K562 (cell line): Measurements from ENCODE around the gene PLAC1. TPM values are rescaled to one million over a fixed set of nuclear protein-coding genes. Genes with fewer than 3 reads are reported as not detected.

ENCODE experiments used
- ATAC-seq: fragments of 200-7000 bp; cut with Tn5 transposase; 3 replicates; pipeline ENCODE4 v1.9.1; 2020; ENCODE audit warnings: moderate library complexity
- BruUV-seq: library from RNA; stranded (reverse); fragments of 400-500 nt; replicated peaks from 2 replicates; lab custom pipeline; 2021; lab: Mats Ljungman, UMichigan
- CTCF ChIA-PET: fragments of 300-600 bp; formaldehyde crosslinking; extraction: SDS; loops from one replicate; lab custom pipeline; 2021; ENCODE audit warnings: low intra/inter-chr PET ratio; lab: Yijun Ruan, JAX
- POLR2A ChIA-PET: fragments of 300-600, 350-650 bp; sonication (Branson Sonifier 250); formaldehyde crosslinking; extraction: SDS; loops from one replicate; lab custom pipeline; 2021; ENCODE audit warnings: antibody characterized with exemption, inconsistent platforms; lab: Yijun Ruan, JAX
- DNase-seq, 4 experiments: peaks; one replicate each; pipeline versions ENCODE4 v3.0.0 to v3.0.0-alpha.2; 2011 to 2018; ENCODE audit warnings: low spot score in 3 of 4, mixed read lengths in 3 of 4; ENCODE audit errors: extremely low read depth in 1 of 4
- FAIRE-seq: peaks from 2 replicates; lab custom pipeline; 2011; peaks lifted over from hg19 to GRCh38; lab: Jason Lieb, UNC
- H2AFZ ChIP-seq: 2 replicates; pipeline ENCODE4 v1.6.0; 2011; ENCODE audit warnings: low read depth, low read length, control low read depth, inconsistent platforms
- H3K27ac ChIP-seq: fragments of 200-600 bp; 3 replicates; pipeline ENCODE4 v1.8.0; 2011; ENCODE audit warnings: low read depth, mild to moderate bottlenecking, control low read depth, inconsistent platforms, low read length, moderate library complexity, mixed read lengths; ENCODE audit errors: extremely low read depth
- H3K27me3 ChIP-seq, 2 experiments: fragments of 300-600 bp in 1 of 2; 2 replicates in 1 of 2; 3 replicates in 1 of 2; pipeline versions ENCODE4 v1.6.0 to v1.8.0; 2011; ENCODE audit warnings: inconsistent platforms in 2 of 2, low read length in 2 of 2, mild to moderate bottlenecking in 1 of 2, mixed read lengths in 1 of 2, moderate library complexity in 1 of 2; ENCODE audit not compliant: control insufficient read depth in 2 of 2, insufficient read depth in 2 of 2
- H3K36me3 ChIP-seq: fragments of 300-600 bp; 3 replicates; pipeline ENCODE4 v1.8.0; 2011; ENCODE audit warnings: mild to moderate bottlenecking, low read length, inconsistent platforms; ENCODE audit not compliant: control insufficient read depth, insufficient read depth
- H3K4me1 ChIP-seq, 2 experiments: fragments of 200-600 bp in 1 of 2; replicated peaks in 1 of 2; 2 replicates in 1 of 2; 3 replicates in 1 of 2; pipeline versions ENCODE4 v1.5.1 to v1.8.0; 2011; ENCODE audit warnings: inconsistent platforms in 2 of 2, low read length in 2 of 2, mild to moderate bottlenecking in 1 of 2, mixed read lengths in 1 of 2, moderate library complexity in 1 of 2; ENCODE audit not compliant: control insufficient read depth in 2 of 2, insufficient read depth in 2 of 2
- H3K4me2 ChIP-seq: 2 replicates; pipeline ENCODE4 v1.6.1; 2011; ENCODE audit warnings: low read length, control low read depth, inconsistent platforms, mixed read lengths; ENCODE audit not compliant: insufficient read depth
- H3K4me3 ChIP-seq: fragments of 200-600 bp; sonication (generic), shearing (Covaris generic); 2 replicates; pipeline ENCODE4 v1.5.1; 2016; ENCODE audit warnings: control low read depth, inconsistent platforms
- H3K79me2 ChIP-seq: fragments of 200-600 bp; 3 replicates; pipeline ENCODE4 v1.8.0; 2011; ENCODE audit warnings: low read length, inconsistent platforms; ENCODE audit not compliant: control insufficient read depth, insufficient read depth
- H3K9ac ChIP-seq, 2 experiments: 2 replicates each; pipeline versions ENCODE4 v1.6.0 to v1.6.1; 2011; ENCODE audit warnings: low read depth in 2 of 2, low read length in 2 of 2, control low read depth in 1 of 2, inconsistent platforms in 1 of 2, mild to moderate bottlenecking in 1 of 2, mixed read lengths in 1 of 2; ENCODE audit not compliant: insufficient read depth in 1 of 2
- H3K9me1 ChIP-seq: one replicate; pipeline ENCODE4 v1.6.0; 2011; ENCODE audit warnings: inconsistent platforms, mild to moderate bottlenecking, low read length, moderate library complexity; ENCODE audit not compliant: control insufficient read depth, insufficient read depth
- H3K9me3 ChIP-seq: replicated peaks from 2 replicates; pipeline ENCODE4 v1.5.1; 2011; ENCODE audit warnings: low read depth, low read length, inconsistent platforms; ENCODE audit not compliant: control insufficient read depth, insufficient read depth
- H4K20me1 ChIP-seq: replicated peaks from 2 replicates; pipeline ENCODE4 v1.6.1; 2011; ENCODE audit warnings: low read length, inconsistent platforms, mixed read lengths; ENCODE audit not compliant: control insufficient read depth, insufficient read depth
- OTX1 ChIP-seq: fragments of 450-650 bp; formaldehyde crosslinking; IDR thresholded peaks from 2 replicates; pipeline ENCODE4 v1.4.0; 2022; ENCODE audit warnings: mild to moderate bottlenecking
- POLR2H ChIP-seq: IDR thresholded peaks from 2 replicates; pipeline ENCODE4 v1.6.1; 2016; ENCODE audit warnings: missing genetic modification characterization, low read depth, mild to moderate bottlenecking, control low read depth, missing compliant biosample characterization, moderate library complexity
- SP1 ChIP-seq: sonication (generic); formaldehyde crosslinking; IDR thresholded peaks from 2 replicates; pipeline ENCODE4 v1.8.1; 2022; ENCODE audit warnings: mild to moderate bottlenecking, missing genetic modification reagents
- XRCC4 ChIP-seq: IDR thresholded peaks from one replicate; pipeline ENCODE4 v1.6.1; 2011; ENCODE audit not compliant: insufficient read depth, insufficient read length; ENCODE audit errors: extremely low read depth
- ZNF232 ChIP-seq: sonication (generic); formaldehyde crosslinking; IDR thresholded peaks from 2 replicates; pipeline ENCODE4 v1.8.0; 2022; ENCODE audit warnings: mild to moderate bottlenecking, missing genetic modification reagents
- ZNF274 ChIP-seq: IDR thresholded peaks from 2 replicates; pipeline ENCODE4 v1.6.1; 2011; ENCODE audit warnings: low read depth, mild to moderate bottlenecking, low read length, moderate library complexity, borderline replicate concordance
- ZNF561 ChIP-seq: fragments of 450-650 bp; formaldehyde crosslinking; conservative IDR thresholded peaks from 2 replicates; pipeline ENCODE4 v1.4.0; 2020; ENCODE audit warnings: mild to moderate bottlenecking, moderate library complexity
- ZNF778 ChIP-seq: fragments of 450-650 bp; formaldehyde crosslinking; IDR thresholded peaks from 2 replicates; pipeline ENCODE4 v1.4.0; 2020; ENCODE audit warnings: mild to moderate bottlenecking, moderate library complexity
- WGBS: fragments of 100-300 bp; shearing (Covaris generic); methylation state at CpG from one replicate; pipeline ENCODE4 v1.1.6; 2016; ENCODE audit warnings: low coverage, mixed read lengths; ENCODE audit not compliant: insufficient coverage; ENCODE audit errors: missing lambda C conversion rate; 5-methylcytosine and 5-hydroxymethylcytosine counted together
- in situ Hi-C: fragments of 300-500 bp; cut with MboI; formaldehyde crosslinking; loops from 4 replicates; pipeline ENCODE4 v1.15.0; 2018; ENCODE audit warnings: inconsistent platforms, mixed read lengths
- intact Hi-C: fragments of 100-400 bp; cut with micrococcal nuclease; formaldehyde crosslinking; loops from 2 replicates; pipeline ENCODE4 v1.14.2; 2022
- polyA plus RNA-seq, 8 experiments: library from polyadenylated mRNA; depleted of rRNA in 4 of 8; stranded (reverse) in 5 of 8; unstranded in 3 of 8; fragments of >200 nt; fragmentation: Nextera tagmentation in 2 of 8; fragmentation: Illumina TruSeq in 1 of 8; extraction: Ambion mirVana in 2 of 8; extraction: Trizol in 1 of 8; gene quantifications; 2 replicates each; pipeline versions ENCODE4 v1.2.1 to v1.2.3, GENCODE V29; 2011 to 2014; ENCODE audit warnings: inconsistent platforms in 1 of 8, missing spikeins in 1 of 8
- total RNA-seq, 7 experiments: library from RNA; depleted of rRNA in 6 of 7; stranded (reverse); fragments of >200 nt in 6 of 7; fragmentation: Illumina TruSeq in 2 of 7; extraction: Trizol in 2 of 7; gene quantifications; 2 replicates each; pipeline versions ENCODE4 v1.2.1 to v1.2.3, GENCODE V29; 2011 to 2021; ENCODE audit warnings: low replicate concordance in 1 of 7
- TF ChIP-seq, protein P1 (sequence below): fragments of 250-450 bp; sonication (Bioruptor Pico); IDR thresholded peaks from 2 replicates; pipeline ENCODE4 v1.8.0; 2022; ENCODE audit warnings: moderate library complexity, mild to moderate bottlenecking, inconsistent platforms
- TF ChIP-seq, protein P2 (sequence below): fragments of 450-650 bp; IDR thresholded peaks from 2 replicates; pipeline ENCODE4 v1.6.1; 2016; ENCODE audit warnings: antibody characterized with exemption
- TF ChIP-seq, protein P3 (sequence below): sonication (generic); formaldehyde crosslinking; IDR thresholded peaks from 2 replicates; pipeline ENCODE4 v1.8.0; 2022; ENCODE audit warnings: mild to moderate bottlenecking, missing genetic modification reagents

Gene PLAC1
- total and polyA plus RNA-seq, 9 of the 15 experiments (the other 6 are each of a cell fraction or from before 2014, with no cell fraction given), result 0.82 to 9.1 (median 1.7) TPM

DNA sequence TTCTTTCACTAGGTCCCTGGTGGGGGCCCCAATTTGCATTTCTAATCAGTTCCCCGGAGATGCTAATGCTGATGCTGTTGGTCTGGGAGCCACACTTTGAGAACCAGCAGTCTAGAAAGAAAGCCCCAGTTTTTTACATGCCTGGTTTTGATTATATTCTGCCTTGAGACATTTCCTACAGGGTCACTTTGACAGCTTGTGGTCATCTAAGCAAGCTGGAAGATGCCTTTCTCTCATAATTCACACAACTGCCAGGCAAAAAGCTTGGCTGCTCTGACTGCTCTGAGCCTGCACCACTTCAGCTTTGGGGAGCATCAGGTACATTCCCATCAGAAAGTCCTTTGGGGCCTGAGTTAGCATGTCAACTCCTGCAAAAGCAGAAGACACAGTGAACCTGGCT is 5.9 kb upstream of the PLAC1 start (continued):
- TF ChIP-seq, protein P1, sequence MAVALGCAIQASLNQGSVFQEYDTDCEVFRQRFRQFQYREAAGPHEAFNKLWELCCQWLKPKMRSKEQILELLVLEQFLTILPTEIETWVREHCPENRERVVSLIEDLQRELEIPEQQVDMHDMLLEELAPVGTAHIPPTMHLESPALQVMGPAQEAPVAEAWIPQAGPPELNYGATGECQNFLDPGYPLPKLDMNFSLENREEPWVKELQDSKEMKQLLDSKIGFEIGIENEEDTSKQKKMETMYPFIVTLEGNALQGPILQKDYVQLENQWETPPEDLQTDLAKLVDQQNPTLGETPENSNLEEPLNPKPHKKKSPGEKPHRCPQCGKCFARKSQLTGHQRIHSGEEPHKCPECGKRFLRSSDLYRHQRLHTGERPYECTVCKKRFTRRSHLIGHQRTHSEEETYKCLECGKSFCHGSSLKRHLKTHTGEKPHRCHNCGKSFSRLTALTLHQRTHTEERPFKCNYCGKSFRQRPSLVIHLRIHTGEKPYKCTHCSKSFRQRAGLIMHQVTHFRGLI (CRISPR knock-in tag), result no peak
- TF ChIP-seq SP1 (no peak), OTX1 (CRISPR knock-in tag) (no peak), XRCC4 (no peak)
- TF ChIP-seq, protein P2, sequence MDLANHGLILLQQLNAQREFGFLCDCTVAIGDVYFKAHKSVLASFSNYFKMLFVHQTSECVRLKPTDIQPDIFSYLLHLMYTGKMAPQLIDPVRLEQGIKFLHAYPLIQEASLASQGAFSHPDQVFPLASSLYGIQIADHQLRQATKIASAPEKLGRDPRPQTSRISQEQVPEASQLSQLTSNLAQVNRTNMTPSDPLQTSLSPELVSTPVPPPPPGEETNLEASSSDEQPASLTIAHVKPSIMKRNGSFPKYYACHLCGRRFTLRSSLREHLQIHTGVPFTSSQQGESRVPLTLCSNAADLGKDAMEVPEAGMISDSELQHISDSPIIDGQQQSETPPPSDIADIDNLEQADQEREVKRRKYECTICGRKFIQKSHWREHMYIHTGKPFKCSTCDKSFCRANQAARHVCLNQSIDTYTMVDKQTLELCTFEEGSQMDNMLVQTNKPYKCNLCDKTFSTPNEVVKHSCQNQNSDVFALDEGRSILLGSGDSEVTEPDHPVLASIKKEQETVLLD, result no peak

DNA sequence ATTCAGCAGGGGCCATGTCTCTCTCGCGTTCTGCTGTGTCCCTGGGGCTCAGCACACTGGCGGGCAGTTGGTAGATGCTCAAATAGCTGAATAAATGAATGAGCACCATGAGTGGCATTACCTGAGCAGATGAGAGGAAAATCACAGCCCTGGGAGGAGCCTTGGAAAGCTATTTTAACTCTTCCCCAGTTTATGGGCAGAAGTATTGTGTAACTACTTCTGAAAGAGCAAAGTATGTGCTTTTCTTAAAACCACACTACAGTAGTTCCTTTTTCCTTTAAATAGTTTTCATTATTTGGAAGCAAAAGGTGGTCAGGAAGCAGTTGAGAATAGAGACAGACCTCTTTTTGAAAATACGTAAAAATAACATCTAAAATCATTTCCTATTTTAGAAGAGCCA is 3.0 kb upstream of the PLAC1 start:
- Histone ChIP-seq H3K4me3 (no peak overlapping the region), H4K20me1 (no peaks in the 10 kb centered on the region), H3K9ac (no peak overlapping the region), H3K4me1 (no peaks in the 10 kb centered on the region), H2AFZ (no peak overlapping the region), H3K36me3 (no peaks in the 10 kb centered on the region), H3K9me1 (no peaks in the 10 kb centered on the region), H3K79me2 (no peaks in the 10 kb centered on the region), H3K9me3 (no peaks in the 10 kb centered on the region), H3K27ac (no peak overlapping the region), H3K4me2 (no peak overlapping the region), H3K27me3 (no peaks in the 10 kb centered on the region; a peak in 2 of 5 replicates)
- TF ChIP-seq ZNF778, result no peak
- TF ChIP-seq ZNF274, result no peak
- TF ChIP-seq ZNF232, result no peak
- TF ChIP-seq, protein P3, sequence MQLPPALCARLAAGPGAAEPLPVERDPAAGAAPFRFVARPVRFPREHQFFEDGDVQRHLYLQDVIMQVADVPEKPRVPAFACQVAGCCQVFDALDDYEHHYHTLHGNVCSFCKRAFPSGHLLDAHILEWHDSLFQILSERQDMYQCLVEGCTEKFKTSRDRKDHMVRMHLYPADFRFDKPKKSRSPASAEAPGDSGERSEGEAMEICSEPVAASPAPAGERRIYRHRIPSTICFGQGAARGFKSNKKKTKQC (CRISPR knock-in tag), result no peak
- no peak for TF ChIP-seq ZNF561 (CRISPR knock-in tag)
- no peak for TF ChIP-seq POLR2H
- ChIA-PET CTCF (no interaction called here), POLR2A (no interaction called here)
- ATAC-seq (no peak), DNase-seq (no peak), FAIRE-seq (no peak)
- in situ Hi-C loops, result no loop called here
- intact Hi-C loops, result no loop called here
- 3% methylated on average over 4 of the region's 4 CpGs for WGBS
- no TSS peak for BruUV-seq
